HG03439 (cell line): ENCODE data around the gene ASB16.
"Not testable (repeated sequence)": the region's sequence is repeated elsewhere in the genome, so short reads cannot be mapped to it uniquely, and the experiment has no call there.

Source experiments
- ATAC-seq: cut with Tn5 transposase; IDR thresholded peaks from one replicate; pipeline ENCODE4 v1.9.1; 2021; ENCODE audit warnings: mild to moderate bottlenecking, moderate library complexity; ENCODE audit not compliant: unreplicated experiment

The ASB16 gene

GRCh38 chr17:44170499-44171201 is at the start of gene ASB16:
TSS of gene ASB16 (plus strand) at chr17:44170704. CDS start at chr17:44170790, 86 bp downstream.
- ATAC-seq: no peak

DNA sequence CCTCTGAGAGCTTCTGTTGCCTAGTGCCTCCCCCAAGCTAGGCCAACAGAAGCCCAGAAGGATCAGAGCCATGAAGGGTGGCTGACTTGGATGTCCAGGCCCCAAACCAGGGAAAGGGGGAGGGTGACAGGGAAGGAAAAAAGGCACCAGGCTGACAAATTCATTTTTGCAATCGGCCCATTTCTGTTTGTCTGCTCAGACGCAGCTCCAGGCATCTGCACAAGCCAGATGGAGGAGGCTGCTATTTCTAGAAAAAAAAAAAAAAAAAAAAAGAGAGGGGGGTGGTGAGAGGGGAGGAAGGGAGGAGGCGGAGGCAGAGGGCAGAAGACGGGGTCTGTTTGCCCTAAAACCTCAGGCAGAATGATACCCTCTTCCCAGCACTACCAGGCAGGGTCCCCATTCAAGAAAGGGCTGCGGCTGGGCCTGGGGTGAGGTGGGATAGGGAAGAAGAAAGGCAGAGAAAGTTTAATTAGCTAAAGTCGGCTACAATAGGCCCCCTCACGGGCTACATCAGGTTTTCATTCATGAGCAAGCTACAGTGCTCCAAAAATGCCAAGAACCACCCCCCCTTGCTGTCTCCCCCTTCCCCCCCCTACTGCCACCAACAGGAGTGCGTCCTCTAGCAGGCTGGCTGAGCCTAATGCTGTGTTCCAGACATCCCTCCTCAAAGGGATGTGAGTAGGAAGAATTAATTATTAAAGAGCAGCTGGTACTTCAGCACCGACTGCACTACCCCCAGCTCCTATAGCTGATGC is 49.5 kb upstream of the ASB16 start:
- ATAC-seq: no peak

GRCh38 chr17:44121997-44122815 is 48.3 kb upstream of the ASB16 start:
- no peak for ATAC-seq

- peak; percentile 28 for ATAC-seq
These were observed 47.6 kb upstream of the ASB16 start for GRCh38 chr17:44122816-44123355.

DNA sequence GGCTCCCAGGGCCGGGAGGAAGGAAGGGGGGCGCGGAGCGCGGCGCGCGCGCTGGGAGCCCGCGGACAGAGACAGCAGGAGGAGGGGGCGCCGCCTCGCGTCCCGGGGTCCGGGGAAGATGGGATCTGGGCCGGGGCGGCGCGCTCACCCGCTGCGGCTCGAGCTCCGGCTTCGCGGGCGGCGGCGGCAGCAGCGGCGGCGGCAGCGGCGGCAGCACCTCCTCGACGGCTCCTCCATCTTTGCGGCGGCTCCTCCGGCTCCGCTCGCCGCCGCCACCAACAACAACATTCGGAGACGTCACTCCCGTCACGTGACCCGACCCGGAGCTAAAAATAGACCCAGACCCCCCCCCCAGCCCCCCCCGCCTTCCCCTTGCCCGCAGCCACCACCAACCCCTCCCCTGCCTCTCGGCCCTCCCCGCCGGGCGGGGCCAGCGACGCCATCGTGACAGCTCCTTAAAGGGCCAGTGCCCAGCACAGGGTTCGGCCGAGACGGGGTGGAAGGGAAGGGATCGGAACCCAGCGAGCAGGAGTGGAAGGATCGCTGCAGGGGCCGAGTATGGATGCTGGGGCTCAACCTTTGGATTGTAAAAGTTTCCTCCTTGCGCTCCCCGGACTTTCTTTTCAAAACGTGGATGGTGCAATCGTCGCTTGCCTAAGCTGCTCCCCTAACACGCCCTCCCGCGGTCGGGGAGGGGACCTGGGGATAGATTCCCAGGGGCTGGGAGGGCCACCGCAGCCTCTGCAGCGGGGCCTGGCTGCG is 47.0 kb upstream of the ASB16 start, which contains the start of gene HDAC5:
HDAC5 (minus strand) TSS at position 286 of the 762 bp plus-strand sequence. CDS start 6,126 bp downstream, outside the sequence.
- ATAC-seq: peak; percentile 93

DNA sequence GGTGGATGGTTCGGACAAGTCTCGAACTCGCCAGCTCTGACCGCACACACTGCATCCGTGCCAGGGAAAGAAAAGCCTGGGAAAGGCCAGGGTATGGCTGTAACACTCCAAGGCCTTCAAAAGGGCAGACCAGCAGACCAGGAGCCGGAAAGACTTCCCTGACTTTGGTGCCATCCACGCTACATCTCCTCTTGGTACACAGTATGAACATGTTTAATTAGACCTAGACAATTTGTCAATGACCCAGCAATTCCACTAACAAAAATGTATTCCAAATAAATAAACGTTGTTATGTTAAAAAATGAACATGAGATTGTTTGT is 46.4 kb upstream of the ASB16 start:
- ATAC-seq: no peak

DNA sequence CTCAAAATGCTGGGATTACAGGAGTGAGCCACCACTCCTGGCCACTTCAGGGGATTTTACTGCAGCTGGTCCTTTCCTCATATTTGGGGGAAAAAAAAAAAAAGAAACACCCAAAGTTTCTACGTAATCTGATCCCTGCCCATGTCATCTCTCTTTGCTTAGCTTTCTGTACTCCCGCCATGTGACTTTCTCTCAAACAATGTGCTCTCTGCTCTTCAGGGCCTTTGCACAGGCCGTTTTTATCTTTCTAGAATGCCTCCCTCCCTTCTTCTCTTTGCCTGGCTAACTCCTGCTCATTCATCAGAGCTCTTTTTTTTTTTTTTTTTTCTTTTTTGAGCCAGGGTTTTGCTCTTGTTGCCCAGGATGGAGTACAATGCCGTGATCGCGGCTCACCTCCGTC is 42.1 kb upstream of the ASB16 start:
- no peak for ATAC-seq

- ATAC-seq: no peak
These were observed 39.7 kb upstream of the ASB16 start for GRCh38 chr17:44130693-44131349.

GRCh38 chr17:44131372-44131771 is 39.1 kb upstream of the ASB16 start:
- not testable (repeated sequence) for ATAC-seq

- no peak for ATAC-seq
These were observed 38.2 kb upstream of the ASB16 start for GRCh38 chr17:44132275-44132821.

DNA sequence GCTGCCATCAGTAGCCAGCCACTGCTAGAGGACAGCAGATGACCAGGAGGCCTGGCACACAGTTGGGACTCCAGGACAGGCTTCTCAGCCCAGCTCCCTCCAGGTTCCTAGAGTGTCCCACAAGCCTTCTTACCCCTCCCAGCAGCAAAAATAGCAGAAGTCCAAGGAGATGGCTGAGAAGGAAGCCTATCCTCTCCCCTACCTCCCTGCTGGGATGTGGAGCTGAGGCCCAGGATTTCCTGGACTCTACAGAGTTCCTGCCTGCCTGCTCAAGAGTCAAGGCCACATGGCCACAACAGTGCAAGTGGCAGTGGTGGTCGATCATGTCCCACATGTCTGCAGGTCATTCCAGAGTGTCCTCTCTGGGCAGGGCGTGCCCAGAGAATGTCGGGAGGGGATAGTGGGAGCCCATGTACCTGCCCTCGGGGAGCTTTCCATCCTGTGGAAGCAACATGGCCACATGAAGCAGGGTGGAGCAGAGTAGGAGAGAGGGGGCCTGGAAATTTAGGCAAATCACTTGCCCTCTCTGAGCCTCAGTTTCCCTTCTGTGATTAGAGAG is 36.5 kb upstream of the ASB16 start:
- no peak for ATAC-seq

DNA sequence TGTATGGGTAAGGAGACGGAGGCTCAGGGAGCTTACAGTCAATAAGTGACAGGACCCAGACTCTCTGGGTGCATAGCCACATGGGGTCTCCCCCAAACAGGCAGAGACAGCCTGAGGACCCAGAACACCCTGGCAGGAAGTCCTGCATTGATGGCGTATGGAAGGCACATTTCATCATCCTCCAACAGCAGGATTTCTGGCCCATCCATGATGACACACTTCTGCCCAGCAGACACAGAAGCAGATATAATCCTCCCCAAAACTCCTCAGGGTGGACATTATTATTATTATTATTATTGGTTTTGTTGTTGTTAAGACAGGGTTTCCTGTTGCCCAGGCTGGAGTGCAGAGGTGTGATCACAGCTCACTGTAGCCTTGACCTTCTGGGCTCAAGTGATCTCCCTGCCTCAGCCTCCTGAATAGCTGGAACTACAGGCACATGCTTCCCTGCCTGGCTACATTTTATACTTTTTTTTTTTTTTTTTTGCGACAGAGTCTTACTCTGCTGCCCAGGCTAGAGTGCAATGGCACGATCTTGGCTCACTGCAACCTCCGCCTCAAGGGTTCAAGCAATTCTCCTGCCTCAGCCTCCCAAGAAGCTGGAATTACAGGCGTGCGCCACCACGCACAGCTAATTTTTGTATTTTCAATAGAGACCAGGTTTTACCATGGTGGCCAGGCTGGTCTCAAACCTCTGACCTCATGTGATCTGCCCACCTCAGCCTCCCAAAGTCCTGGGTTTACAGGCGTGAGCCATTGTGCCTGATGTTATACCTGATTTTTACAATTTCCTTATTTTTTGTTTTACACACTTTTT is 35.5 kb upstream of the ASB16 start:
- no peak for ATAC-seq

- ATAC-seq: no peak
These were observed 32.4 kb upstream of the ASB16 start for GRCh38 chr17:44137891-44138709.

- ATAC-seq: not testable (repeated sequence)
These were observed 26.6 kb upstream of the ASB16 start for GRCh38 chr17:44143921-44144320.

GRCh38 chr17:44144966-44145739 is 25.4 kb upstream of the ASB16 start:
- ATAC-seq: no peak

DNA sequence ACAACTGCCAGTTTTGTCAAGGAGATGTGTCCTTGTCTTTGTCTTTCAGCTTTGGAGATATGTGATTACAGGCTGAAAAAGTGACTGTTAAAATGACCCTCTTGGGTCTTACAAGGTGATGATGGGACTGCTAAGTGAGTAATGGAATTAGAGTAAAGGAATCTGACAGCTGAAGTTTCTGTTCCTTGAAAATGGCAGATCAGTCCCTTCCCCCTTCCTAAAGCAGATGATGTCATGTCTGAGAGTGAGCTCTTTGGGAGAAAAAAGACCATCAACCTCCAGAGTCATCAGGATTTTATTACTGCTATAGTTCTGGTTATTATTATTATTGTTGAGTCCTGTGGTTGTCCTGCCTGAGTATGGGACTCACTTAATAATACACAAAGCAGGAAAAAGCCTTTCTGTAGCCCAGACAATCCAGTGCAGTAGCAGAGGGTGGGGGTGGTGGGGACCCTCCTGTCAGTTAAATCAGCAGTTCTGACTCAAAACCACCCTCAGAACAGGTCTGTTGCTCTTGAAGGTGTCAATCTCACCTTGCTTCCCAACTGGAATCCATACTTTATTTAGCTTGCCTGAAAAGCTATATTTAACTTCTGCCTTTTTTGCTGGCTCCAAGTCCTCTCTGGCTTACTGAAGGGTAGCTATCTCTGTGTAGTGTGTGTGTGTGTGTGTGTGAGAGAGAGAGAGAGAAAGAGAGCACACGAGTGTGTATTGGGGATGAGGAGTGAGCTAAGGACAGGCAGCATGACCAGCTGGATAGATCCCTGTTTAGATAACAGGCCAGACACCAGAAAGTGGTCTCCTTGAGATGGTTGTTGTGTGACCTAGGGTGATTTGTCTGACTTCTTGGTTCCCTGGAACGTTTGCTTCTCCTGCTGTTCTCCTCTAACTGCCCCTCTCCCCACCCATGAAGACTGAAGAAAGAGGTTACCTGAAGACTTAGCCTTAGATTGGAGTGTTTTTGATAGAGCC is 23.8 kb upstream of the ASB16 start:
- ATAC-seq: no peak
